Mesenteric fat pad (tissue), 1 donor: ENCODE results near the gene EIF2B1. TPM values are rescaled to one million over a fixed set of nuclear protein-coding genes. Genes with fewer than 3 reads are reported as not detected.

Experiments
- DNase-seq: peaks from one replicate; pipeline ENCODE4 v3.0.0-alpha.2; 2020; ENCODE audit warnings: low spot score
- total RNA-seq: library from RNA; stranded (reverse); fragmentation: NEBNext Ultra II Directional; extraction: Animal tissue kit (Norgen Biotek cat#: 25700); gene quantifications from one replicate; pipeline ENCODE4 v1.2.1, GENCODE V29; 2021
- donor health status: DM: yes; HTN: yes; CAD: no.

The EIF2B1 gene
- total RNA-seq, 1 donor from 2014 or later: 45.6 TPM

GRCh38 chr12:123571343-123571813, 62.1 kb downstream of the EIF2B1 start:
- DNase-seq: no peak

Other genes starting within 250 kb of the EIF2B1 start
- 39.9 TPM for gene KMT5A, start 249.6 kb downstream of the EIF2B1 start, total RNA-seq
- 10.4 TPM for gene RILPL2, start 197.0 kb downstream of the EIF2B1 start, total RNA-seq
- gene SNRNP35, start 175.5 kb downstream of the EIF2B1 start, total RNA-seq: 18.3 TPM
- gene RILPL1, start 100.0 kb downstream of the EIF2B1 start, total RNA-seq: 17.9 TPM
- gene TMED2, start 49.1 kb downstream of the EIF2B1 start, total RNA-seq: 241 TPM
- gene DDX55, start 31.6 kb downstream of the EIF2B1 start, total RNA-seq: 20.1 TPM
- gene GTF2H3, start 143 bp upstream of the EIF2B1 start, total RNA-seq: 20.5 TPM
- 6.6 TPM for gene TCTN2, start 37.4 kb upstream of the EIF2B1 start, total RNA-seq
- gene ATP6V0A2, start 78.7 kb upstream of the EIF2B1 start, total RNA-seq: 33.3 TPM
- gene DNAH10, start 128.6 kb upstream of the EIF2B1 start, total RNA-seq: 0.51 TPM